ENCODE results near the gene KRT16.

The KRT16 gene

GRCh38 chr17:41655611-41656111 lies 43.1 kb upstream of the KRT16 start:
- no peak for TF ChIP-seq CTCF (IDR thresholded peaks at IDR 0.05; ENCODE audit: borderline replicate concordance, extremely low read depth, low read length, poor library complexity, severe bottlenecking)
- TF ChIP-seq EZH2 (IDR thresholded peaks at IDR 0.05; ENCODE audit: borderline replicate concordance, low read depth, low read length, severe bottlenecking) = no peak
- H2AFZ ChIP-seq (ENCODE audit: low read depth, low read length) = no peak overlapping the region
- H3K4me1 ChIP-seq (ENCODE audit: insufficient read depth, low read length) = no peaks in the 10 kb centered on the region
- no peaks in the 10 kb centered on the region for H3K36me3 ChIP-seq (ENCODE audit: insufficient read depth, low read length)
- no peak overlapping the region for H3K4me3 ChIP-seq (ENCODE audit: low read depth in 1 of 2, low read length in 2 of 2)
- no peaks in the 10 kb centered on the region for H3K79me2 ChIP-seq (ENCODE audit: insufficient read depth, low read length)
- ATAC-seq (ENCODE audit: insufficient read depth, low read depth) (no peak), DNase-seq (no peak)
- no peak overlapping the region for H3K9ac ChIP-seq (ENCODE audit: low read depth, low read length)
- H3K27me3 ChIP-seq (ENCODE audit: insufficient read depth, low read length, poor library complexity) = no peaks in the 10 kb centered on the region
- H3K9me3 ChIP-seq (ENCODE audit: insufficient read depth, low read length, severe bottlenecking) = no peaks in the 10 kb centered on the region
- no peaks in the 10 kb centered on the region; the same call in 1 of the 2 replicates for H4K20me1 ChIP-seq (ENCODE audit: insufficient read depth, low read length)
- no peak overlapping the region for H3K4me2 ChIP-seq (ENCODE audit: insufficient read depth, low read length)
- H3K27ac ChIP-seq (ENCODE audit: low read length) = no peak overlapping the region

GRCh38 chr17:41654678-41655607 lies 42.4 kb upstream of the KRT16 start:
- no peaks in the 10 kb centered on the region for H3K27me3 ChIP-seq (ENCODE audit: insufficient read depth, low read length, poor library complexity)
- TF ChIP-seq EZH2 (IDR thresholded peaks at IDR 0.05; ENCODE audit: borderline replicate concordance, low read depth, low read length, severe bottlenecking) (no peak), CTCF (IDR thresholded peaks at IDR 0.05; ENCODE audit: borderline replicate concordance, extremely low read depth, low read length, poor library complexity, severe bottlenecking) (no peak)
- H3K27ac ChIP-seq (ENCODE audit: low read length) = no peak overlapping the region
- no peak overlapping the region for H3K9ac ChIP-seq (ENCODE audit: low read depth, low read length)
- H3K4me1 ChIP-seq (ENCODE audit: insufficient read depth, low read length) = no peaks in the 10 kb centered on the region
- H3K79me2 ChIP-seq (ENCODE audit: insufficient read depth, low read length) = no peaks in the 10 kb centered on the region
- H3K4me2 ChIP-seq (ENCODE audit: insufficient read depth, low read length) = no peak overlapping the region
- H3K4me3 ChIP-seq (ENCODE audit: low read depth in 1 of 2, low read length in 2 of 2) = no peak overlapping the region
- no peak for DNase-seq
- H4K20me1 ChIP-seq (ENCODE audit: insufficient read depth, low read length) = no peaks in the 10 kb centered on the region; the same call in 1 of the 2 replicates
- H2AFZ ChIP-seq (ENCODE audit: low read depth, low read length) = no peak overlapping the region
- H3K36me3 ChIP-seq (ENCODE audit: insufficient read depth, low read length) = no peaks in the 10 kb centered on the region
- no peaks in the 10 kb centered on the region for H3K9me3 ChIP-seq (ENCODE audit: insufficient read depth, low read length, severe bottlenecking)
- ATAC-seq (ENCODE audit: insufficient read depth, low read depth) = no peak

GRCh38 chr17:41653892-41654677 lies 41.5 kb upstream of the KRT16 start:
- Histone ChIP-seq H3K9me3 (ENCODE audit: insufficient read depth, low read length, severe bottlenecking) (no peaks in the 10 kb centered on the region), H3K4me1 (ENCODE audit: insufficient read depth, low read length) (no peaks in the 10 kb centered on the region), H3K27ac (ENCODE audit: low read length) (no peak overlapping the region), H2AFZ (ENCODE audit: low read depth, low read length) (no peak overlapping the region), H3K4me2 (ENCODE audit: insufficient read depth, low read length) (no peak overlapping the region), H3K27me3 (ENCODE audit: insufficient read depth, low read length, poor library complexity) (no peaks in the 10 kb centered on the region), H3K9ac (ENCODE audit: low read depth, low read length) (no peak overlapping the region), H3K79me2 (ENCODE audit: insufficient read depth, low read length) (no peaks in the 10 kb centered on the region), H3K4me3 (ENCODE audit: low read depth in 1 of 2, low read length in 2 of 2) (no peak overlapping the region), H3K36me3 (ENCODE audit: insufficient read depth, low read length) (no peaks in the 10 kb centered on the region), H4K20me1 (ENCODE audit: insufficient read depth, low read length) (no peaks in the 10 kb centered on the region; the same call in 1 of the 2 replicates)
- no peak for TF ChIP-seq CTCF (IDR thresholded peaks at IDR 0.05; ENCODE audit: borderline replicate concordance, extremely low read depth, low read length, poor library complexity, severe bottlenecking)
- TF ChIP-seq EZH2 (IDR thresholded peaks at IDR 0.05; ENCODE audit: borderline replicate concordance, low read depth, low read length, severe bottlenecking) = no peak
- no peak for DNase-seq
- ATAC-seq (ENCODE audit: insufficient read depth, low read depth) = no peak
